ENCODE results near the gene TMSB10.

Gene TMSB10

DNA sequence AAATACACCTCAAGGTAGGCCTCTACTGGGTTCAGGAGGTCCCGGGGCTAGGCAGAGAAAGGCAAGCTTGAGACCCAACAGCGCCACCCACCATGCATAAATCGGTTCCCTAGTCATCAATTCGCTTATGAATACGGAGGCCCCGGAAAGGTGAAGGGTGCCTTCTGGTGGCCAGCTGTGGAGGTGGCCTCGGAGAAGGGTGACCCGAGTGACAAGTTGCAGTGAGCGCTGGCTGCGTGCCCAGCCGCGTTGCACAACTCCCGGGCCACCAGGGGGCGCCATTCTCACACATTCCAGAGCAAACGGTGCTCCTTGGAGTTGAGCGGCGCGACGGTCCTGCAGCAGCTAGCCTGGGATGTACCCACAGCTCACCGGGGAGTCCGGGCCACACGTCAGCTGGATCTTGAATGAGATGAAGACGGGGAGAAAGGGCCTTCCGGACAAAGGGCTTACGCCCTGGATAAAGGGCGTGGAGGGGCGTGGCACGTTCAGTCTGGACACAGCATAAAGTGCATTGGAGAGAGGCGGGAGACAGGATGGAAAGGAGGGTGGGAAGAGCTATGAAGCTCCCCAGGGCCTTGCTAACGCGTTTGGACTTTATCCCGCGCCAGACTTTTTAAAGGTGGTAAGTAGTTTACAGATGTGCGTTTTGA lies 20.4 kb downstream of the TMSB10 start:
- peak overlapping the region; percentile 61 for H3K4me3 ChIP-seq
- peak overlapping the region in 1 of 2 donors; percentile 60 for H3K27ac ChIP-seq
- peak; percentile 94 for TF ChIP-seq CTCF (IDR thresholded peaks at IDR 0.05)
- peak; percentile 97 for DNase-seq (ENCODE audit: low spot score)

DNA sequence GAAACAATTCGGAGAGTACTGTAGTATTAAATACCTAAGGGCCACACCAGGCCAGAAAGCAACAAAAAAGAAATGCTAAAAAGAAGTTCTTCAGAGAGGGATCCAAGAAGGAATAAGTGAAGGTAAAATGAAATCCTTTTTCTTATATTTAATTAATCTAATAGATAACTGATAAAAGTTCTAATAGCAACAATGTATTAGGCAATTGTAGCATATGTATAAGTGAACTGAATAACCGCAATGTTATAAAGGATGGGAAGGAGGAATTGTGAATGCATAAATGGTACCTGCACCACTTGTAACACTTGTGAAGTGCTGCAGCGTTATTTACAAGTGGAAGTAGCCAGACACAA lies 21.8 kb downstream of the TMSB10 start:
- no peak for DNase-seq (ENCODE audit: low spot score)
- no peak for TF ChIP-seq CTCF (IDR thresholded peaks at IDR 0.05)
- H3K4me3 ChIP-seq = no peak overlapping the region
- H3K27ac ChIP-seq = no peak overlapping the region

GRCh38 chr2:84931384-84931821 lies 25.9 kb downstream of the TMSB10 start:
- DNase-seq (ENCODE audit: low spot score) = no peak
- TF ChIP-seq CTCF (IDR thresholded peaks at IDR 0.05) = no peak
- no peak overlapping the region for H3K27ac ChIP-seq
- no peak overlapping the region for H3K4me3 ChIP-seq

- TF ChIP-seq CTCF (IDR thresholded peaks at IDR 0.05) = no peak
- Histone ChIP-seq H3K4me3 (no peak overlapping the region), H3K27ac (no peak overlapping the region)
- DNase-seq (ENCODE audit: low spot score) = no peak
Observed at GRCh38 chr2:84938194-84938879, 32.9 kb downstream of the TMSB10 start.

- Histone ChIP-seq H3K4me3 (peak overlapping the region; percentile 21), H3K27ac (no peak overlapping the region)
- DNase-seq (ENCODE audit: low spot score) = no peak
- no peak for TF ChIP-seq CTCF (IDR thresholded peaks at IDR 0.05)
Observed at GRCh38 chr2:84939426-84940087, 34.1 kb downstream of the TMSB10 start.

DNA sequence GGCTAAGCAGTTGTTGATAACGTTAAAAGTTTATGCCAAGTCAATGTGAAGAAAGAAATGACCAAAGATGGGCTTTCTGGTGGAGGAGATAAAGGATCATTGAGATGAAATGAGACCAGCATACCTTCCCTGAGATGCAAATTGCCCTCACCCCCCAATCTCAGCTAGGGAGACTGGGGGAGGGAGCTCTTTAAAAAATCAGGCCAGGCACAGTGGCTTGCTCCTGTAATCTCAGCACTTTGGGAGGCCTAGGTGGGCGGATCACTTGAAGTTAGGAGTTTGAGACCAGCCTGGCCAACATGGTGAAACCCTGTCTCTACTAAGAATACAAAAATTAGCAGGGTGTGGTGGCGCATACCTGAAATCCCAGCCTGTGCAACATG lies 34.6 kb downstream of the TMSB10 start:
- no peak overlapping the region for H3K27ac ChIP-seq
- no peak for DNase-seq (ENCODE audit: low spot score)
- peak overlapping the region; percentile 21 for H3K4me3 ChIP-seq
- no peak for TF ChIP-seq CTCF (IDR thresholded peaks at IDR 0.05)
